ENCODE measurements around the gene VWA5B1. TPM values are rescaled to one million over a fixed set of nuclear protein-coding genes. Genes with fewer than 3 reads are reported as not detected.

Gene VWA5B1
- 0.10 TPM for total RNA-seq (ENCODE audit: unreplicated experiment)
- long read RNA-seq = 0 reads

- no peak within 1 kb of the TSS for H3K4me3 Mint-ChIP-seq (ENCODE audit: unreplicated experiment)
- H3K36me3 Mint-ChIP-seq (ENCODE audit: unreplicated experiment) = peaks cover 6% of the 10 kb centered on the region
- no peak within 1 kb of the TSS for H3K27ac Mint-ChIP-seq (ENCODE audit: unreplicated experiment)
- H3K27me3 Mint-ChIP-seq (ENCODE audit: unreplicated experiment) = peaks cover 21% of the 10 kb centered on the region
- DNase-seq = peak; percentile 72
- peaks cover 20% of the 10 kb centered on the region for H3K4me1 Mint-ChIP-seq (ENCODE audit: low read depth, unreplicated experiment)
- H3K9me3 Mint-ChIP-seq (ENCODE audit: unreplicated experiment) = peaks cover 11% of the 10 kb centered on the region
- no peak for TF ChIP-seq CTCF (IDR thresholded peaks at IDR 0.05; ENCODE audit: partially characterized antibody, unreplicated experiment)
Measured at GRCh38 chr1:20290624-20291597, at the start of gene VWA5B1. TSS of gene VWA5B1 (plus strand) at chr1:20290875. CDS start at chr1:20310602, 19,727 bp downstream.

- H3K4me3 Mint-ChIP-seq (ENCODE audit: unreplicated experiment) = no peak overlapping the region
- H3K27ac Mint-ChIP-seq (ENCODE audit: unreplicated experiment) = no peak overlapping the region
- H3K9me3 Mint-ChIP-seq (ENCODE audit: unreplicated experiment) = peaks cover 1% of the 10 kb centered on the region
- H3K36me3 Mint-ChIP-seq (ENCODE audit: unreplicated experiment) = no peaks in the 10 kb centered on the region
- TF ChIP-seq CTCF (IDR thresholded peaks at IDR 0.05; ENCODE audit: partially characterized antibody, unreplicated experiment) = no peak
- DNase-seq = no peak
- H3K4me1 Mint-ChIP-seq (ENCODE audit: low read depth, unreplicated experiment) = no peaks in the 10 kb centered on the region
- peaks cover 2% of the 10 kb centered on the region for H3K27me3 Mint-ChIP-seq (ENCODE audit: unreplicated experiment)
Measured at GRCh38 chr1:20242890-20243479, 47.7 kb upstream of the VWA5B1 start.

- H3K4me1 Mint-ChIP-seq (ENCODE audit: low read depth, unreplicated experiment) = peaks cover 7% of the 10 kb centered on the region
- no peak for TF ChIP-seq CTCF (IDR thresholded peaks at IDR 0.05; ENCODE audit: partially characterized antibody, unreplicated experiment)
- peaks cover 3% of the 10 kb centered on the region for H3K9me3 Mint-ChIP-seq (ENCODE audit: unreplicated experiment)
- H3K27ac Mint-ChIP-seq (ENCODE audit: unreplicated experiment) = no peak overlapping the region
- H3K36me3 Mint-ChIP-seq (ENCODE audit: unreplicated experiment) = no peaks in the 10 kb centered on the region
- H3K4me3 Mint-ChIP-seq (ENCODE audit: unreplicated experiment) = no peak overlapping the region
- peaks cover 4% of the 10 kb centered on the region for H3K27me3 Mint-ChIP-seq (ENCODE audit: unreplicated experiment)
- DNase-seq = no peak
Measured at GRCh38 chr1:20248971-20249612, 41.6 kb upstream of the VWA5B1 start.

GRCh38 chr1:20250340-20250989 lies 40.2 kb upstream of the VWA5B1 start:
- TF ChIP-seq CTCF (IDR thresholded peaks at IDR 0.05; ENCODE audit: partially characterized antibody, unreplicated experiment) = no peak
- H3K27ac Mint-ChIP-seq (ENCODE audit: unreplicated experiment) = no peak overlapping the region
- H3K36me3 Mint-ChIP-seq (ENCODE audit: unreplicated experiment) = no peaks in the 10 kb centered on the region
- no peak overlapping the region for H3K4me3 Mint-ChIP-seq (ENCODE audit: unreplicated experiment)
- H3K9me3 Mint-ChIP-seq (ENCODE audit: unreplicated experiment) = peaks cover 3% of the 10 kb centered on the region
- H3K4me1 Mint-ChIP-seq (ENCODE audit: low read depth, unreplicated experiment) = peaks cover 7% of the 10 kb centered on the region
- peaks cover 3% of the 10 kb centered on the region for H3K27me3 Mint-ChIP-seq (ENCODE audit: unreplicated experiment)
- no peak for DNase-seq
